C4-2B (cell line): ENCODE measurements around the gene RNF7.

Source experiments
- H3K27ac ChIP-seq: fragments of 450-650 bp; 2 replicates; pipeline ENCODE4 v1.5.1; 2017
- ZFX ChIP-seq: fragments of 450-650 bp; IDR thresholded peaks from 2 replicates; pipeline ENCODE4 v1.6.1; 2017
- TF ChIP-seq, protein P1 (sequence below): fragments of 450-650 bp; conservative IDR thresholded peaks from 2 replicates; pipeline ENCODE4 v1.5.1; 2017; ENCODE audit warnings: mild to moderate bottlenecking

The RNF7 gene

DNA sequence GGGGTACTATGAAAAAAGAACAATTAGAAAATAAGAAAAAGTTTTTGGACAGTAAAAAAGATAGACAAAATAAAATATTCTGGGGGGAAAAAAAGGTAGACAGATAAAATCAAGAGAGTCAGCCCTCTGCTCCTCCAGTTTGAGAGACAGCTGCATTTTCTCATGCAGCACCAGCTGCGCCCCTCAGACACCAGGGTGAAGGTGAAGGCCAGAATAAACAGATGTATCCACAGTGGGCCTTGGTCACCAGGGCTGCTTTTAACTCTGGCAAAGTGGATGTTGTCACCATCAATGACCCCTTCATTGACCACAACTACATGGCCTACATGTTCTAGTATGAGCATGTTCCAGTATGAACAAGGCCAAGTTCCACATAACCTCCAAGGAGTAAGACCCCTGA, 13.9 kb upstream of the RNF7 start:
- TF ChIP-seq, protein P1, sequence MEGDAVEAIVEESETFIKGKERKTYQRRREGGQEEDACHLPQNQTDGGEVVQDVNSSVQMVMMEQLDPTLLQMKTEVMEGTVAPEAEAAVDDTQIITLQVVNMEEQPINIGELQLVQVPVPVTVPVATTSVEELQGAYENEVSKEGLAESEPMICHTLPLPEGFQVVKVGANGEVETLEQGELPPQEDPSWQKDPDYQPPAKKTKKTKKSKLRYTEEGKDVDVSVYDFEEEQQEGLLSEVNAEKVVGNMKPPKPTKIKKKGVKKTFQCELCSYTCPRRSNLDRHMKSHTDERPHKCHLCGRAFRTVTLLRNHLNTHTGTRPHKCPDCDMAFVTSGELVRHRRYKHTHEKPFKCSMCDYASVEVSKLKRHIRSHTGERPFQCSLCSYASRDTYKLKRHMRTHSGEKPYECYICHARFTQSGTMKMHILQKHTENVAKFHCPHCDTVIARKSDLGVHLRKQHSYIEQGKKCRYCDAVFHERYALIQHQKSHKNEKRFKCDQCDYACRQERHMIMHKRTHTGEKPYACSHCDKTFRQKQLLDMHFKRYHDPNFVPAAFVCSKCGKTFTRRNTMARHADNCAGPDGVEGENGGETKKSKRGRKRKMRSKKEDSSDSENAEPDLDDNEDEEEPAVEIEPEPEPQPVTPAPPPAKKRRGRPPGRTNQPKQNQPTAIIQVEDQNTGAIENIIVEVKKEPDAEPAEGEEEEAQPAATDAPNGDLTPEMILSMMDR, result no peak
- no peak for TF ChIP-seq ZFX
- no peak overlapping the region for H3K27ac ChIP-seq

DNA sequence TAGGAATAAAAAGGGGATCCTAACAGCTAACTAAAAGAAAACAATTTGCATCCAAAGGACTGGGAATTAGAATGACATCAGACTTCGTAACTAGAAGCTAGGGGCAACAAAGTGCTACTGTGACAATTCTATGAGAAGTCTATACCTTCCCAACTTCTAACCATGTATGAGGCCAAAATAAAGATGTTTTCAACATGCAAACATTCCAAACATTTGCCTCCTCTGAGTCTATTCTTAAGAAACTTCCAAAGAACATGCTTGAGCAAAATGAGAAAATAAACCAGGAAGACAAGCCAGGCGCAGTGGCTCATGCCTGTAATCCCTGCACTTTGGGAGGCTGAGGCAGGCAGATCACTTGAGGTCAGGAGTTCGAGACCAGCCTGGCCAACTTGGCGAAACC, 13.1 kb upstream of the RNF7 start:
- H3K27ac ChIP-seq, result no peak overlapping the region
- TF ChIP-seq, protein P1, result no peak
- no peak for TF ChIP-seq ZFX

GRCh38 chr3:141726483-141726882, 11.6 kb upstream of the RNF7 start:
- H3K27ac ChIP-seq, result no peak overlapping the region
- TF ChIP-seq, protein P1, result no peak
- TF ChIP-seq ZFX, result no peak

DNA sequence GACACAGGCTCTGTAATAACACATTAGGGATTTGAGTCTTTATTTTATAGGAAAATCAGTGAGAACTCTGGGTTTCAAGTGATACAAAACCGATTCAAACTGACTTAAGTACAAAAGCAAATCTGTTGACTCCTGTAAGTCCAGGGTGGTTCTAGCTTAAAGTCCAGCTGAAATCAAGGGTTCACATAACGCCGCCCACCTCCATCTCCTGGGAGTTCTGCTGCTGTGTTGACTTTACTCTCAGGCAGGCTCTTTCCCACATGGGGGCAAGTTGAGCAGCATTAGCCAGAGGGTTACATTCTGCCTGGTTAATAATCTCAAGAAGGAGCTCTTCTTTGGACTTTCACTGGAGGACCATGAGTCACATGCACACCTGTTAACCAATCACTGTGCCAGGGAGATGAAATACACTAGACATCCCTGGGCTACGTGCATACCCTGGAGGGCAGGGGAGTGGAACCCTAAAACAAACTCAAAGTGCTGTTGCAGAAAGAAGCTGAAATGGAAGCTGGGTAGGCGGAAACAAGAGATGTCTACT, 9.7 kb upstream of the RNF7 start:
- TF ChIP-seq ZFX, result no peak
- TF ChIP-seq, protein P1, result no peak
- no peak overlapping the region for H3K27ac ChIP-seq

DNA sequence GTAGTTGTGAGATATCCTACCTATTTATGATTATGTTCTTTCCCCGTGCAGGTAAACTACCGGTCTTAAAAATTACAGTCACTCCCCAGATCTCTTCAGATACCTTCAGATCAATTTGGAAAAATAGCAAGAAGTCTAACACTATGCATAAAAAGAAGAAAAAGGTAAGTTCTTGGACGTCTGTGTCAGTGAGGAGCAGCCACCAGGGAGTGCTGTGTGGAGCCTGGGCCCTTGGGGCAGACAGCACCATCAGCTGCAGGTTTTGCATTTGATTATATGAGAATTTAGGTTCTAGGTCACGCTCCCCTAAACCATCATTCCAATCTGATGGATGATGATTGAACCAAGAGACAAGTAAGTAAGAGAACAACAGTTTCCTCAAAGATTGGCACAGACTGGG, 8.9 kb upstream of the RNF7 start:
- H3K27ac ChIP-seq, result no peak overlapping the region
- TF ChIP-seq ZFX, result no peak
- TF ChIP-seq, protein P1, result peak; percentile 16

- no peak overlapping the region for H3K27ac ChIP-seq
- TF ChIP-seq, protein P1, result no peak
- TF ChIP-seq ZFX, result no peak
Observed at GRCh38 chr3:141735176-141735575, 2.9 kb upstream of the RNF7 start.

DNA sequence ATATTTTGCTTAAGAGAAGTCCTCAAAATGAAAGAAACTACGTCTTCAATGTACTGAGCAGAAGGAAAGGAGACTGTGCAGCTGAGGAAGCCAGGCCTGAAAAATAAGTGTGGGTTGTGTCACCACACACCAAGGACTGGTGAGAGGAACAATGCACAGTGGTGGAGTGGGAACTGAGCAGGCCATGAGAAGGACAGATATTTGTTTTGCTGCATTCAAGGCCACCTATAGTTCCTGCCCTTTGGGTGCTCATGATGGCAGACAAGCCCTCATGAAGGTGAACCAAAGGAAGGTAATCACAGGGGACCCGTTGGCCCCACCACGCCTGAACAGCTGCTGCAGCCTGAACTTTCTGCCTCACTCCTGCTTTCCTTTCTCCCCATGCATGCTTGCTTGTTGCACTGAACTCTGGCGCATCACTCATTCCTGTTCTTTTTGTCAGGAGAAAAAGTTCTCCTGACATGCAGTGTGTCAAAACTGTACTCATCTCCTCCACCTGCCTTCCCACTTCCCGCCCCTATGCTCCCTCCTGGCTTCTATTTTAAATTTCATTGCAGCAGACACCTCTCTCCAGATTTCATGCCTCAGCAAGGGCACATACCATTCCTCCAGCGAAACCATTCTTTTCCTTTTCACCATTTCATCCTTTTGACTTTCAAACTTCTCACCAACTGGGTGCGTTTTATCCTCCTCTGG, 2.2 kb upstream of the RNF7 start:
- no peak overlapping the region for H3K27ac ChIP-seq
- TF ChIP-seq, protein P1, result no peak
- TF ChIP-seq ZFX, result no peak
